HCT116 (cell line): ENCODE measurements around the gene GNAI1. TPM values are rescaled to one million over a fixed set of nuclear protein-coding genes. Genes with fewer than 3 reads are reported as not detected.

Source experiments
- ATAC-seq: fragments of 200-7000 bp; cut with Tn5 transposase; 2 replicates; pipeline ENCODE4 v1.9.1; 2020; ENCODE audit warnings: mild to moderate bottlenecking, moderate library complexity
- BruUV-seq: library from RNA; stranded (reverse); fragments of 400-500 nt; replicated peaks from 2 replicates; lab custom pipeline; 2021; lab: Mats Ljungman, UMichigan
- CTCF ChIA-PET: fragments of 300-600 bp; sonication (Branson Sonifier 250); formaldehyde crosslinking; loops from one replicate; lab custom pipeline; 2021; ENCODE audit warnings: antibody characterized with exemption; lab: Charles Lee
- POLR2A ChIA-PET: fragments of 300-600, 350-600 bp; sonication (Branson Sonifier 250); formaldehyde crosslinking; loops from one replicate; lab custom pipeline; 2021; ENCODE audit warnings: antibody characterized with exemption; lab: Charles Lee
- RAD21 ChIA-PET, 2 experiments: fragments of 300-600 bp; sonication (Branson Sonifier 250); formaldehyde crosslinking; loops; one replicate each; lab custom pipeline; 2023; ENCODE audit warnings: low total read pairs in 2 of 2; ENCODE audit not compliant: uncharacterized antibody in 2 of 2, unreplicated experiment in 2 of 2, low non-redundant PET in 1 of 2; lab: Charles Lee
- DNase-seq: peaks from one replicate; pipeline ENCODE4 v3.0.0-alpha.2; 2010; ENCODE audit warnings: low read depth, low spot score
- H2AFZ ChIP-seq: fragments of 200-600 bp; shearing (Covaris generic), sonication (generic); 2 replicates; pipeline ENCODE4 v1.6.1; 2017; ENCODE audit warnings: low read depth, mixed run types, mixed read lengths, antibody characterized with exemption, low read length; ENCODE audit not compliant: poor library complexity, severe bottlenecking
- H3K27ac ChIP-seq: 2 replicates; pipeline ENCODE4 v1.5.1; 2012; ENCODE audit warnings: low read depth, low read length
- H3K27me3 ChIP-seq: fragments of 200-600 bp; sonication (generic); 2 replicates; pipeline ENCODE4 v1.6.1; 2016; ENCODE audit warnings: mixed run types, low read length, mixed read lengths; ENCODE audit not compliant: insufficient read depth
- H3K36me3 ChIP-seq, 2 experiments: fragments of 200-500 bp in 1 of 2; fragments of 200-600 bp in 1 of 2; sonication (Bioruptor generic) in 1 of 2; sonication (generic) in 1 of 2; 2 replicates each; pipeline versions ENCODE4 v1.5.1 to v1.6.1; 2014 to 2016; ENCODE audit warnings: low read length in 2 of 2, inconsistent platforms in 1 of 2, mixed read lengths in 1 of 2, mixed run types in 1 of 2; ENCODE audit not compliant: insufficient read depth in 2 of 2, control insufficient read depth in 1 of 2
- H3K4me1 ChIP-seq, 2 experiments: fragments of 200-600 bp in 1 of 2; sonication (generic) in 1 of 2; 2 replicates each; pipeline versions ENCODE4 v1.5.1 to v1.6.1; 2012 to 2017; ENCODE audit warnings: low read length in 2 of 2, inconsistent platforms in 1 of 2, mild to moderate bottlenecking in 1 of 2, mixed read lengths in 1 of 2, mixed run types in 1 of 2, moderate library complexity in 1 of 2; ENCODE audit not compliant: insufficient read depth in 2 of 2, control insufficient read depth in 1 of 2
- H3K4me2 ChIP-seq: fragments of 200-600 bp; sonication (generic); 2 replicates; pipeline ENCODE4 v1.6.1; 2017; ENCODE audit warnings: mixed run types, low read length, mixed read lengths
- H3K4me3 ChIP-seq, 2 experiments: fragments of 200-600 bp in 1 of 2; sonication (generic) in 1 of 2; replicated peaks in 1 of 2; 2 replicates each; pipeline ENCODE4 v1.5.1; 2011 to 2016; ENCODE audit warnings: low read length in 2 of 2, control low read depth in 1 of 2, low read depth in 1 of 2, mild to moderate bottlenecking in 1 of 2, mixed read lengths in 1 of 2, mixed run types in 1 of 2
- H3K79me2 ChIP-seq: fragments of 200-600 bp; sonication (generic); 2 replicates; pipeline ENCODE4 v1.6.1; 2017; ENCODE audit warnings: mild to moderate bottlenecking, mixed run types, low read length, moderate library complexity, mixed read lengths; ENCODE audit not compliant: insufficient read depth
- H3K9ac ChIP-seq: fragments of 200-600 bp; sonication (generic); 2 replicates; pipeline ENCODE4 v1.6.1; 2016; ENCODE audit warnings: low read length, mixed read lengths
- H3K9me2 ChIP-seq: fragments of 200-600 bp; sonication (generic), shearing (Covaris generic); 2 replicates; pipeline ENCODE4 v1.6.1; 2017; ENCODE audit warnings: mixed run types, mild to moderate bottlenecking, moderate library complexity; ENCODE audit not compliant: insufficient read depth
- H3K9me3 ChIP-seq, 2 experiments: fragments of 200-500 bp in 1 of 2; fragments of 200-600 bp in 1 of 2; sonication (Bioruptor generic) in 1 of 2; sonication (generic) in 1 of 2; 2 replicates each; pipeline ENCODE4 v1.6.1; 2014 to 2017; ENCODE audit warnings: low read length in 2 of 2, mixed read lengths in 2 of 2, inconsistent platforms in 1 of 2, low read depth in 1 of 2, mild to moderate bottlenecking in 1 of 2, mixed run types in 1 of 2, moderate library complexity in 1 of 2; ENCODE audit not compliant: control insufficient read depth in 1 of 2, insufficient read depth in 1 of 2
- H4K20me1 ChIP-seq: fragments of 200-600 bp; sonication (generic), shearing (Covaris generic); 2 replicates; pipeline ENCODE4 v1.6.1; 2017; ENCODE audit warnings: mixed run types, mild to moderate bottlenecking, moderate library complexity; ENCODE audit not compliant: insufficient read depth
- CBX3 ChIP-seq: IDR thresholded peaks from 2 replicates; pipeline ENCODE4 v1.6.1; 2012; ENCODE audit warnings: low read depth
- CEBPB ChIP-seq: IDR thresholded peaks from 2 replicates; pipeline ENCODE4 v1.6.1; 2012; ENCODE audit warnings: low read depth
- EGR1 ChIP-seq: IDR thresholded peaks from 2 replicates; pipeline ENCODE4 v1.6.1; 2012; ENCODE audit warnings: low read depth
- ELF1 ChIP-seq: IDR thresholded peaks from 2 replicates; pipeline ENCODE4 v1.6.1; 2012; ENCODE audit warnings: low read depth, borderline replicate concordance
- EZH2 ChIP-seq: fragments of 200-600 bp; sonication (generic); IDR thresholded peaks from 2 replicates; pipeline ENCODE4 v1.6.1; 2017; ENCODE audit warnings: antibody characterized with exemption, mixed run types
- EZH2phosphoT487 ChIP-seq: fragments of 200-600 bp; IDR thresholded peaks from 2 replicates; pipeline ENCODE4 v1.6.1; 2018; ENCODE audit warnings: antibody characterized with exemption, borderline replicate concordance
- FOSL1 ChIP-seq: IDR thresholded peaks from 2 replicates; pipeline ENCODE4 v1.6.1; 2012; ENCODE audit warnings: low read depth
- JUND ChIP-seq: IDR thresholded peaks from 2 replicates; pipeline ENCODE4 v1.6.1; 2012
- POLR2A ChIP-seq: IDR thresholded peaks from 2 replicates; pipeline ENCODE4 v1.7.0; 2011; ENCODE audit warnings: borderline replicate concordance; ENCODE audit not compliant: insufficient read depth, insufficient read length; ENCODE audit errors: extremely low read depth
- POLR2AphosphoS5 ChIP-seq: IDR thresholded peaks from 2 replicates; pipeline ENCODE4 v1.6.1; 2011; ENCODE audit warnings: mild to moderate bottlenecking, low read depth, low read length, moderate library complexity
- SIN3A ChIP-seq: IDR thresholded peaks from 2 replicates; pipeline ENCODE4 v1.6.1; 2012; ENCODE audit warnings: low read depth
- SP1 ChIP-seq: IDR thresholded peaks from 2 replicates; pipeline ENCODE4 v1.6.1; 2012; ENCODE audit warnings: low read depth
- SRF ChIP-seq: IDR thresholded peaks from 2 replicates; pipeline ENCODE4 v1.6.1; 2012; ENCODE audit warnings: low read depth
- TCF7L2 ChIP-seq: IDR thresholded peaks from 2 replicates; pipeline ENCODE4 v1.7.0; 2011; ENCODE audit warnings: borderline replicate concordance, inconsistent platforms; ENCODE audit not compliant: insufficient read depth, insufficient read length; ENCODE audit errors: extremely low read depth
- ZFX ChIP-seq: fragments of 450-650 bp; IDR thresholded peaks from 2 replicates; pipeline ENCODE4 v1.6.1; 2017
- ZNF274 ChIP-seq: fragments of 200-500 bp; sonication (Bioruptor generic); IDR thresholded peaks from 2 replicates; pipeline ENCODE4 v1.6.1; 2014; ENCODE audit warnings: mild to moderate bottlenecking, low read depth, low read length, inconsistent platforms
- intact Hi-C: fragments of 100-400 bp; cut with micrococcal nuclease; formaldehyde crosslinking; loops from 2 replicates; pipeline ENCODE4 v1.10.0; 2022
- total RNA-seq: library from RNA; stranded (reverse); gene quantifications from one replicate; pipeline ENCODE4 v1.2.1, GENCODE V29; 2021; ENCODE audit not compliant: unreplicated experiment
- TF ChIP-seq, protein P1 (sequence below): IDR thresholded peaks from 2 replicates; pipeline ENCODE4 v1.6.1; 2012
- TF ChIP-seq, protein P2 (sequence below): IDR thresholded peaks from 2 replicates; pipeline ENCODE4 v1.6.1; 2011; ENCODE audit warnings: mild to moderate bottlenecking, low read length, moderate library complexity; ENCODE audit not compliant: insufficient replicate concordance; ENCODE audit errors: extremely low read depth
- TF ChIP-seq, protein P3 (sequence below), 3 experiments: fragments of 200-600 bp in 1 of 3; sonication (generic) in 1 of 3; IDR thresholded peaks in 2 of 3; conservative IDR thresholded peaks in 1 of 3; 2 replicates each; pipeline ENCODE4 v1.5.1; 2012 to 2017; ENCODE audit warnings: low read depth in 2 of 3, low read length in 2 of 3, antibody characterized with exemption in 1 of 3, borderline replicate concordance in 1 of 3, control low read depth in 1 of 3, mild to moderate bottlenecking in 1 of 3, mixed read lengths in 1 of 3, mixed run types in 1 of 3, moderate library complexity in 1 of 3; ENCODE audit not compliant: insufficient read depth in 1 of 3
- TF ChIP-seq, protein P4 (sequence below): IDR thresholded peaks from 2 replicates; pipeline ENCODE4 v1.6.1; 2012; ENCODE audit warnings: low read depth

GNAI1 gene
- total RNA-seq, 1 experiment from 2014 or later: 148 TPM

DNA sequence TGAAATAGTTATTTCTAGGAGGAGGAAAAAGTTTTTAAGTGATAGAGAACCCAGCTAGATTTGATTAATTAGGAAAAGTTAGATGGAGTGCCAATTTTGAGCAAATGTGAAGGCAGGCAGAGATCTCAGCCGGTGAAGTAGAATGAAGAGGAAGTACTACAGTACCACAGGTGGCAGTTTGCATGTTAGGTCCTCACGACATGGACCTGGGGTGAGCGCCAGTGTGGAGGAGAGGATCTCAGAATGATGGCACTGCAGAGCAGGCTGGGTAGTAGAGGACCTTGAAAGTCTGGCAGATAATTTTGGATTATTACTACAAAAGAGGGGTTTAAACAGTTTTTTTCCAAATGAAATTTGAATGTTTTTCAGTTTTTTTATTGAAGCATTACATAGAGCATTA, 81.1 kb downstream of the GNAI1 start:
- Histone ChIP-seq H3K9me3 (no peaks in the 10 kb centered on the region), H4K20me1 (no peaks in the 10 kb centered on the region), H3K27me3 (no peaks in the 10 kb centered on the region), H2AFZ (no peak overlapping the region), H3K4me3 (no peak overlapping the region), H3K9ac (no peak overlapping the region), H3K9me2 (no peaks in the 10 kb centered on the region), H3K79me2 (peaks cover 82% of the 10 kb centered on the region), H3K4me2 (no peak overlapping the region), H3K36me3 (peaks cover 24 to 43% of the 10 kb centered on the region in 2 experiments), H3K4me1 (peaks cover 25 to 65% of the 10 kb centered on the region in 2 experiments), H3K27ac (no peak overlapping the region)
- ChIA-PET CTCF (no interaction called here), RAD21 (no interaction called here), POLR2A (no interaction called here)
- DNase-seq (no peak), ATAC-seq (no peak)
- intact Hi-C loops: no loop called here
- BruUV-seq: no TSS peak
- no peak for TF ChIP-seq SP1
- no peak for TF ChIP-seq TCF7L2
- TF ChIP-seq, protein P1, sequence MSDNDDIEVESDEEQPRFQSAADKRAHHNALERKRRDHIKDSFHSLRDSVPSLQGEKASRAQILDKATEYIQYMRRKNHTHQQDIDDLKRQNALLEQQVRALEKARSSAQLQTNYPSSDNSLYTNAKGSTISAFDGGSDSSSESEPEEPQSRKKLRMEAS: no peak
- no peak for TF ChIP-seq FOSL1
- TF ChIP-seq, protein P2, sequence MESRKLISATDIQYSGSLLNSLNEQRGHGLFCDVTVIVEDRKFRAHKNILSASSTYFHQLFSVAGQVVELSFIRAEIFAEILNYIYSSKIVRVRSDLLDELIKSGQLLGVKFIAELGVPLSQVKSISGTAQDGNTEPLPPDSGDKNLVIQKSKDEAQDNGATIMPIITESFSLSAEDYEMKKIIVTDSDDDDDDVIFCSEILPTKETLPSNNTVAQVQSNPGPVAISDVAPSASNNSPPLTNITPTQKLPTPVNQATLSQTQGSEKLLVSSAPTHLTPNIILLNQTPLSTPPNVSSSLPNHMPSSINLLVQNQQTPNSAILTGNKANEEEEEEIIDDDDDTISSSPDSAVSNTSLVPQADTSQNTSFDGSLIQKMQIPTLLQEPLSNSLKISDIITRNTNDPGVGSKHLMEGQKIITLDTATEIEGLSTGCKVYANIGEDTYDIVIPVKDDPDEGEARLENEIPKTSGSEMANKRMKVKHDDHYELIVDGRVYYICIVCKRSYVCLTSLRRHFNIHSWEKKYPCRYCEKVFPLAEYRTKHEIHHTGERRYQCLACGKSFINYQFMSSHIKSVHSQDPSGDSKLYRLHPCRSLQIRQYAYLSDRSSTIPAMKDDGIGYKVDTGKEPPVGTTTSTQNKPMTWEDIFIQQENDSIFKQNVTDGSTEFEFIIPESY: no peak
- TF ChIP-seq CEBPB: no peak
- TF ChIP-seq JUND: no peak
- TF ChIP-seq, protein P3, sequence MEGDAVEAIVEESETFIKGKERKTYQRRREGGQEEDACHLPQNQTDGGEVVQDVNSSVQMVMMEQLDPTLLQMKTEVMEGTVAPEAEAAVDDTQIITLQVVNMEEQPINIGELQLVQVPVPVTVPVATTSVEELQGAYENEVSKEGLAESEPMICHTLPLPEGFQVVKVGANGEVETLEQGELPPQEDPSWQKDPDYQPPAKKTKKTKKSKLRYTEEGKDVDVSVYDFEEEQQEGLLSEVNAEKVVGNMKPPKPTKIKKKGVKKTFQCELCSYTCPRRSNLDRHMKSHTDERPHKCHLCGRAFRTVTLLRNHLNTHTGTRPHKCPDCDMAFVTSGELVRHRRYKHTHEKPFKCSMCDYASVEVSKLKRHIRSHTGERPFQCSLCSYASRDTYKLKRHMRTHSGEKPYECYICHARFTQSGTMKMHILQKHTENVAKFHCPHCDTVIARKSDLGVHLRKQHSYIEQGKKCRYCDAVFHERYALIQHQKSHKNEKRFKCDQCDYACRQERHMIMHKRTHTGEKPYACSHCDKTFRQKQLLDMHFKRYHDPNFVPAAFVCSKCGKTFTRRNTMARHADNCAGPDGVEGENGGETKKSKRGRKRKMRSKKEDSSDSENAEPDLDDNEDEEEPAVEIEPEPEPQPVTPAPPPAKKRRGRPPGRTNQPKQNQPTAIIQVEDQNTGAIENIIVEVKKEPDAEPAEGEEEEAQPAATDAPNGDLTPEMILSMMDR (IDR thresholded peaks at IDR 0.05 in 2 of 3, conservative IDR thresholded peaks at IDR 0.05 in 1 of 3; ENCODE audit: borderline replicate concordance in 1 of 3, insufficient read depth in 1 of 3, low read depth in 2 of 3, low read length in 2 of 3): no peak
- no peak for TF ChIP-seq EZH2phosphoT487
- no peak for TF ChIP-seq ZFX
- TF ChIP-seq, protein P4, sequence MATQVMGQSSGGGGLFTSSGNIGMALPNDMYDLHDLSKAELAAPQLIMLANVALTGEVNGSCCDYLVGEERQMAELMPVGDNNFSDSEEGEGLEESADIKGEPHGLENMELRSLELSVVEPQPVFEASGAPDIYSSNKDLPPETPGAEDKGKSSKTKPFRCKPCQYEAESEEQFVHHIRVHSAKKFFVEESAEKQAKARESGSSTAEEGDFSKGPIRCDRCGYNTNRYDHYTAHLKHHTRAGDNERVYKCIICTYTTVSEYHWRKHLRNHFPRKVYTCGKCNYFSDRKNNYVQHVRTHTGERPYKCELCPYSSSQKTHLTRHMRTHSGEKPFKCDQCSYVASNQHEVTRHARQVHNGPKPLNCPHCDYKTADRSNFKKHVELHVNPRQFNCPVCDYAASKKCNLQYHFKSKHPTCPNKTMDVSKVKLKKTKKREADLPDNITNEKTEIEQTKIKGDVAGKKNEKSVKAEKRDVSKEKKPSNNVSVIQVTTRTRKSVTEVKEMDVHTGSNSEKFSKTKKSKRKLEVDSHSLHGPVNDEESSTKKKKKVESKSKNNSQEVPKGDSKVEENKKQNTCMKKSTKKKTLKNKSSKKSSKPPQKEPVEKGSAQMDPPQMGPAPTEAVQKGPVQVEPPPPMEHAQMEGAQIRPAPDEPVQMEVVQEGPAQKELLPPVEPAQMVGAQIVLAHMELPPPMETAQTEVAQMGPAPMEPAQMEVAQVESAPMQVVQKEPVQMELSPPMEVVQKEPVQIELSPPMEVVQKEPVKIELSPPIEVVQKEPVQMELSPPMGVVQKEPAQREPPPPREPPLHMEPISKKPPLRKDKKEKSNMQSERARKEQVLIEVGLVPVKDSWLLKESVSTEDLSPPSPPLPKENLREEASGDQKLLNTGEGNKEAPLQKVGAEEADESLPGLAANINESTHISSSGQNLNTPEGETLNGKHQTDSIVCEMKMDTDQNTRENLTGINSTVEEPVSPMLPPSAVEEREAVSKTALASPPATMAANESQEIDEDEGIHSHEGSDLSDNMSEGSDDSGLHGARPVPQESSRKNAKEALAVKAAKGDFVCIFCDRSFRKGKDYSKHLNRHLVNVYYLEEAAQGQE: no peak
- TF ChIP-seq ZNF274: no peak
- TF ChIP-seq EGR1: no peak
- no peak for TF ChIP-seq CBX3
- TF ChIP-seq POLR2AphosphoS5: no peak
- no peak for TF ChIP-seq ELF1
- no peak for TF ChIP-seq SRF
- no peak for TF ChIP-seq EZH2
- TF ChIP-seq POLR2A: no peak
- TF ChIP-seq SIN3A: no peak
